HG03439 (cell line): ENCODE results near the gene MRGPRX4.
"Not testable (repeated sequence)": the region's sequence is repeated elsewhere in the genome, so short reads cannot be mapped to it uniquely, and the experiment has no call there.

ENCODE experiments used
- ATAC-seq: cut with Tn5 transposase; IDR thresholded peaks from one replicate; pipeline ENCODE4 v1.9.1; 2021; ENCODE audit warnings: mild to moderate bottlenecking, moderate library complexity; ENCODE audit not compliant: unreplicated experiment

Gene MRGPRX4

GRCh38 chr11:18172666-18173065 is at the start of gene MRGPRX4:
Gene MRGPRX4, plus strand, starts transcription at chr11:18172837. Its CDS starts 420 bp downstream, at chr11:18173257.
- ATAC-seq, result no peak

GRCh38 chr11:18131115-18131514 is 41.5 kb upstream of the MRGPRX4 start:
- ATAC-seq, result not testable (repeated sequence)

- no peak for ATAC-seq
These were observed 40.3 kb upstream of the MRGPRX4 start, which contains the start of gene MRGPRX3 for GRCh38 chr11:18132341-18132740. Gene MRGPRX3, plus strand, starts transcription at chr11:18132571. Its CDS starts 4,632 bp downstream, at chr11:18137203.

- ATAC-seq, result no peak
These were observed 37.3 kb upstream of the MRGPRX4 start for GRCh38 chr11:18135308-18135707.

GRCh38 chr11:18137186-18137800 is 35.3 kb upstream of the MRGPRX4 start:
- ATAC-seq, result no peak

GRCh38 chr11:18140145-18140544 is 32.5 kb upstream of the MRGPRX4 start:
- no peak for ATAC-seq

GRCh38 chr11:18144243-18144642 is 28.4 kb upstream of the MRGPRX4 start:
- no peak for ATAC-seq

- ATAC-seq, result no peak
These were observed 27.6 kb upstream of the MRGPRX4 start for GRCh38 chr11:18145025-18145424.

- no peak for ATAC-seq
These were observed 26.8 kb upstream of the MRGPRX4 start for GRCh38 chr11:18145837-18146236.

GRCh38 chr11:18151581-18151980 is 21.1 kb upstream of the MRGPRX4 start:
- ATAC-seq, result no peak

GRCh38 chr11:18168372-18168771 is 4.3 kb upstream of the MRGPRX4 start:
- ATAC-seq, result no peak

GRCh38 chr11:18171377-18172000 is 1.1 kb upstream of the MRGPRX4 start:
- ATAC-seq, result no peak

- no peak for ATAC-seq
These were observed 709 bp downstream of the MRGPRX4 start for GRCh38 chr11:18173225-18173866.

GRCh38 chr11:18188796-18189195 is 16.2 kb downstream of the MRGPRX4 start:
- no peak for ATAC-seq

- ATAC-seq, result not testable (repeated sequence)
These were observed 17.0 kb downstream of the MRGPRX4 start for GRCh38 chr11:18189476-18190245.

GRCh38 chr11:18191376-18191775 is 18.7 kb downstream of the MRGPRX4 start:
- no peak for ATAC-seq

GRCh38 chr11:18193010-18193409 is 20.4 kb downstream of the MRGPRX4 start:
- no peak for ATAC-seq

GRCh38 chr11:18196532-18196931 is 23.9 kb downstream of the MRGPRX4 start:
- ATAC-seq, result no peak

- not testable (repeated sequence) for ATAC-seq
These were observed 25.1 kb downstream of the MRGPRX4 start for GRCh38 chr11:18197738-18198137.

GRCh38 chr11:18203723-18204122 is 31.1 kb downstream of the MRGPRX4 start:
- ATAC-seq, result peak; percentile 54

GRCh38 chr11:18204220-18204619 is 31.6 kb downstream of the MRGPRX4 start:
- no peak for ATAC-seq
